Nephron (organoid): Measurements from ENCODE around the gene ATP2B3.

Experiments used
- H3K27ac Mint-ChIP-seq, 3 experiments: 2 replicates each; pipeline ENCODE4 v1.8.0; 2020; ENCODE audit warnings: mixed read lengths in 3 of 3, mild to moderate bottlenecking in 2 of 3, moderate library complexity in 1 of 3
- H3K27me3 Mint-ChIP-seq: 2 replicates; pipeline ENCODE4 v1.8.0; 2021; ENCODE audit warnings: low read depth, mild to moderate bottlenecking, moderate library complexity, mixed read lengths
- H3K36me3 Mint-ChIP-seq: 2 replicates; pipeline ENCODE4 v1.8.0; 2020; ENCODE audit warnings: low read depth, mixed read lengths
- H3K4me1 Mint-ChIP-seq: 2 replicates; pipeline ENCODE4 v1.8.0; 2020; ENCODE audit warnings: mixed read lengths
- H3K4me3 Mint-ChIP-seq, 3 experiments: 2 replicates each; pipeline ENCODE4 v1.8.0; 2020; ENCODE audit warnings: mild to moderate bottlenecking in 3 of 3, mixed read lengths in 3 of 3, moderate library complexity in 2 of 3
- H3K9me3 Mint-ChIP-seq: 2 replicates; pipeline ENCODE4 v1.8.0; 2020; ENCODE audit warnings: mixed read lengths
- CTCF ChIP-seq, 3 experiments: fragments of 200-600 bp; sonication (generic); IDR thresholded peaks; one replicate each; pipeline ENCODE4 v1.5.0; 2021; ENCODE audit warnings: antibody characterized with exemption in 3 of 3; ENCODE audit not compliant: unreplicated experiment in 3 of 3

ATP2B3 gene

GRCh38 chrX:153499341-153499740, 18.1 kb upstream of the ATP2B3 start:
- Mint-ChIP-seq H3K4me3 (no peak overlapping the region), H3K4me1 (peaks cover 12% of the 10 kb centered on the region), H3K9me3 (peaks cover 7% of the 10 kb centered on the region), H3K27me3 (no peaks in the 10 kb centered on the region), H3K27ac (peak overlapping the region in 1 of 3 experiments; percentile 21), H3K36me3 (peaks cover 8% of the 10 kb centered on the region)
- no peak for TF ChIP-seq CTCF (IDR thresholded peaks at IDR 0.05; ENCODE audit: unreplicated experiment in 3 of 3)

- Mint-ChIP-seq H3K27ac (no peak overlapping the region), H3K27me3 (no peaks in the 10 kb centered on the region), H3K36me3 (peaks cover 8% of the 10 kb centered on the region), H3K4me1 (peaks cover 10% of the 10 kb centered on the region), H3K9me3 (peaks cover 7% of the 10 kb centered on the region), H3K4me3 (no peak overlapping the region)
- no peak for TF ChIP-seq CTCF (IDR thresholded peaks at IDR 0.05; ENCODE audit: unreplicated experiment in 3 of 3)
Observed at GRCh38 chrX:153499876-153500275, 17.6 kb upstream of the ATP2B3 start.

- Mint-ChIP-seq H3K4me3 (peak overlapping the region in 2 of 3 experiments; percentile 12 to 30), H3K9me3 (peaks cover 7% of the 10 kb centered on the region), H3K27ac (peak overlapping the region; percentile 6 to 84 (median 22)), H3K27me3 (no peaks in the 10 kb centered on the region), H3K36me3 (peaks cover 8% of the 10 kb centered on the region), H3K4me1 (peaks cover 10% of the 10 kb centered on the region)
- no peak for TF ChIP-seq CTCF (IDR thresholded peaks at IDR 0.05; ENCODE audit: unreplicated experiment in 3 of 3)
Observed at GRCh38 chrX:153500676-153501280, 16.7 kb upstream of the ATP2B3 start.

- H3K4me3 Mint-ChIP-seq = no peak overlapping the region
- no peak overlapping the region for H3K27ac Mint-ChIP-seq
- H3K4me1 Mint-ChIP-seq = peaks cover 10% of the 10 kb centered on the region
- peaks cover 7% of the 10 kb centered on the region for H3K9me3 Mint-ChIP-seq
- TF ChIP-seq CTCF (IDR thresholded peaks at IDR 0.05; ENCODE audit: unreplicated experiment in 3 of 3) = no peak
- H3K36me3 Mint-ChIP-seq = peaks cover 8% of the 10 kb centered on the region
- H3K27me3 Mint-ChIP-seq = no peaks in the 10 kb centered on the region
Observed at GRCh38 chrX:153501530-153501929, 15.9 kb upstream of the ATP2B3 start.

- Mint-ChIP-seq H3K4me3 (peak overlapping the region in 1 of 3 experiments; percentile 13), H3K27me3 (no peaks in the 10 kb centered on the region), H3K27ac (no peak overlapping the region), H3K36me3 (peaks cover 8% of the 10 kb centered on the region), H3K4me1 (peaks cover 10% of the 10 kb centered on the region), H3K9me3 (peaks cover 11% of the 10 kb centered on the region)
- no peak for TF ChIP-seq CTCF (IDR thresholded peaks at IDR 0.05; ENCODE audit: unreplicated experiment in 3 of 3)
Observed at GRCh38 chrX:153502131-153502530, 15.3 kb upstream of the ATP2B3 start.

GRCh38 chrX:153502796-153503195, 14.6 kb upstream of the ATP2B3 start:
- Mint-ChIP-seq H3K9me3 (peaks cover 11% of the 10 kb centered on the region), H3K4me3 (no peak overlapping the region), H3K36me3 (peaks cover 8% of the 10 kb centered on the region), H3K27me3 (no peaks in the 10 kb centered on the region), H3K4me1 (peaks cover 10% of the 10 kb centered on the region), H3K27ac (no peak overlapping the region)
- no peak for TF ChIP-seq CTCF (IDR thresholded peaks at IDR 0.05; ENCODE audit: unreplicated experiment in 3 of 3)
